Measurements from ENCODE around the gene ADAD2. TPM values are rescaled to one million over a fixed set of nuclear protein-coding genes. Genes with fewer than 3 reads are reported as not detected.

The ADAD2 gene
- total RNA-seq, result not detected

DNA sequence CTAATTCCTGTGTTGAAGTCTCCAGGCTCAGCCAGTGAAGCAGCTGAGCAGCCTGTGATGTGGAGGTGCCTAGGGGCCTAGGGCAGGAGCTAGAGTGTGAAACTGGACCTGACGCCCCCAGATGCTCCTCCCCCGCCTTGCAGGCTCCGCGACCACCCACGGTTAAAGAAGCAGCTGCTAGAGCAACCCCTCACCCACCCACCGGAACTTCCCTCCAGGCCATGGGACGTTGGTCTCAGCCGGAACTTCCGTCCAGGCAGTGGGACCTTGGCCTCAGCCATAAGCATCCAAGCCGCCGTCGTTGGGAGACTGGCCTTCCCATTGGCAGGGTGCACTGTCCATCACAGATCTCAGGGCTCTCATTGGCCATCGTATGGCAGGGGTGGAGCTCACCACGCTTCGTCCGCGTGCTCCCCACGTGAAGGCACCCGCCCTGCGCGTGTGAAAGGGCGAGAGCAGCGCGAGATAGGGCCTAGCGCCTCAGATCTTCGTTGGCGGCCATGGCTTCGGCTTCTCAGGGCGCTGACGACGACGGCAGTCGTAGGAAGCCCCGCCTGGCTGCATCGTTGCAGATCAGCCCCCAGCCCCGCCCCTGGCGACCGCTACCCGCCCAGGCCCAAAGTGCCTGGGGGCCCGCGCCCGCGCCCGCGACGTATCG is at the start of gene ADAD2:
Gene ADAD2, plus strand, starts transcription at position 427 of the 658 bp plus-strand sequence. Its CDS starts 74 bp downstream, at position 501.
- no peak for DNase-seq

DNA sequence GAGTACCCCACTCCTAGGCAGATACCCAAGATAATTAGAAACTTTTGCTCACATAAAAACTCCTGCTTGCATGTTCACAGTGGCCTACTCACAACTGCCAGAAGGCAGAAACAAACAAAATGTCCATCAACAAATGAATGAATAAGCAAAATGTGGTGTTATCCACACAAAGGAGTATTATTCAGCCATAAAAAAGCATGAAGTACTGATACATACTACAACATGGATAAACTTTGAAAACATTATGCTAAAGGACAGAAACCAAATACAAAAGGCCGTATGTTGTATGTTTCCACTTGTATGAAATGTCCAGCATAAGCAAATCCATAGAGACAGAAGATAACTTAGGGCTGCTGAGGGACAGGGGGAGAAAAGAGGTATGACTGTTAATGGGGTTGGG is 47.9 kb upstream of the ADAD2 start:
- DNase-seq, result no peak

DNA sequence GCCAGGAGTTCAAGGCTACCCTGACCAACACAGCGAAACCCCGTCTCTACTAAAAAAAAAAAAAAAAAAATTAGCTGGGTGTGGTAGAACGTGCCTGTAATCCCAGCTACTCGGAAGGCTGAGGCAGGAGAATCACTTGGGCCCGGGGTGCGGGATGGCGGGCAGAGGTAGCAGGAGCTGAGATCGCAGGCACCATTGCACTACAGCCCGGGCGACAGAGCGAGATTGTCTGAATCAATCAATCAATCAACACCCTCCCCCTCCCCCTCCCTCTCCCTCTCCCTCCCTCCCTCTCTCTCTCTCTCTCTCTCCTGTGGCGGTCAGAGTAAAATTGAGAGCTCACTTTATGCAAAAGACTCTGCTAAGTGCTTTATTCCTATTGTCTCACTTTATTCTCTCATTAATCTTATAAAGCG is 47.2 kb upstream of the ADAD2 start:
- no peak for DNase-seq

DNA sequence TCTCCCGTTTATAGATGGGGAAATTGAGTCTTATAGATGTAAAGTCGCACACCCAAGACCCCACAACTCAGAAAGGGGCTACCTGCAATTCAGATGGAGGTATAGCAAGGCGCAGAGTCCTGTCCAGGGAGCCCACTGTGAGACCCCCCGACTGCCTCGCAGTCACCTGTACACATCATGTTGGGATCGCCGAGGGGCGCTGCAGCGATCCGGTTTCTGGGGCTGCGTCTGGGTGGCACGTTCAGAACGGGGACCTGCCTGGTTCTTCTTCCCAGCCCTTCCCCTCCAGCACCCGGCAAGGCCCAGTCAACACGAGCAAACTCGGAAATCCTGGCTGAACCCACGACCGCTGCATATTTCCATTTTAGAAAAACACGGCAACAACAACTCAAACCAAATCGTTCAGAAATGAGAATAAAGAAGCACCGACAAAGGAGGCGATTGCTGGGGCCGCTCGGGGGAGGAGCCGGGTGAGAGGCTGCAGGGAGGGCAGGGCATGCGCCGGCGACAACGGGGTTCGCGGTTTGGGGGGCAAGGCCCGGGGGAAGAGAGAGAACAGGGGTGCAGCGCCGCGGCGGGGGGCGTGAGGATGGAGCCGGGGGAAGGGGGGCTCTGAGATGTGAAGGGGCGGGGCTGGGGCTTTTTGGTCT is 46.6 kb upstream of the ADAD2 start:
- peak; percentile 28 for DNase-seq

DNA sequence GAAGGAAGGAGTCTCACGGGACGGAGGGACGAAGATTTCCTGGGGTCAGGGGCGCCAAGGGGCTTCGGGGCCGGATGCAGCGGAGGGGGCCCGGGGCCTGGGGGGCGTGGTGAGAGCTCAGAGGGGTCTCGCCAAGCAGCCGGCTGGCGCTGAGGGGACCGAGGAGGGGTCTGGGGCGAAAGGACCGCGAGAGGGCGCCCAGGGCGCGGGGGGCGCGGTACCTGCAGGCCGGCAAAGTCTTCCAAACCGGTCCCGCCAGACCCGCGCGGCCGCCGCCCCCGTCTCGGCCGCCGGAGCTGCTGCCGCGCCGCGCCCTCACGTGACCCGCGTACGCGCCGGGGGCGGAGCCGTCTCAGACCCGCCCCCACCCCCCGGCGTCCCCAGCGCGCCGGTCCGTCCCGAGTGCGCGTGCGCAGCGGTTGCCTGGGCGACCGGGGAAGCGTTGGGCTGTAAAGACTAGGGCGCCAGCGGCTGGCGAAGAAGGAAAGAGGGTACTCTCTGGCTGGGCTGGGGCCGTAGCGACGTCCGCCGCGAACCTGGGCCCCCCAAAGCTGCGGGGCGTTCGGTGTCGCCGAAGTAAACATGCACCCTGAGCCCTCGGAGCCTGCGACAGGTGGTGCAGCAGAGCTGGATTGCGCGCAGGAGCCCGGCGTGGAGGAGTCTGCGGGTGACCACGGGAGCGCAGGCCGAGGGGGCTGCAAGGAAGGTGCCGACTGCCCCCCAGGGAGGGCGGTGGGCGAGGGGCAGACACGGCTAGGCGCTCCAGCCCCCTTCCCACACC is 45.9 kb upstream of the ADAD2 start, which contains the start of the genes DNAAF1 and HSDL1:
Gene DNAAF1, plus strand, starts transcription at position 450 of the 781 bp plus-strand sequence. Its CDS starts 133 bp downstream, at position 583.
Gene HSDL1, minus strand, starts transcription at position 319 of the 781 bp plus-strand sequence. CDS start 13,856 bp downstream, outside the sequence.
- DNase-seq, result peak; percentile 94

DNA sequence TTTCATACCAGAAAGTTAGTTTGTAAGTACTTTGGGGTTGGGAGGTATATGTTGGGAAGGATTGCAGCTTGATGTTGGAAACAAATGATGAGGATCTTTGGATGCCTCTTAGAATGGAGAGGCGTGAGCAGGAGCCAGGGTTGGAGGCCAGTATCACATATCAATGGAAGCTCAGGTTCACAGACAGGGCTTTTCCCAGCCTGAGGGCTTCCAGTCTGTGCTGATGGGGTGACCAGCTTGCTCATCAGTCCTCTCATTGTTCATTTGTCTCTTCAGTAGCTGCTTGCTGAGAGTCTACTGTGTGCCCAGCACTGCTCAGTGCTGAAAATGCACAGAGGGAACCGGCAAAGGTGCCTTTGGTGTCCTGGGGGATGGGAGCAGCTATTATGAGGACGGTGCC is 40.0 kb upstream of the ADAD2 start:
- no peak for DNase-seq

DNA sequence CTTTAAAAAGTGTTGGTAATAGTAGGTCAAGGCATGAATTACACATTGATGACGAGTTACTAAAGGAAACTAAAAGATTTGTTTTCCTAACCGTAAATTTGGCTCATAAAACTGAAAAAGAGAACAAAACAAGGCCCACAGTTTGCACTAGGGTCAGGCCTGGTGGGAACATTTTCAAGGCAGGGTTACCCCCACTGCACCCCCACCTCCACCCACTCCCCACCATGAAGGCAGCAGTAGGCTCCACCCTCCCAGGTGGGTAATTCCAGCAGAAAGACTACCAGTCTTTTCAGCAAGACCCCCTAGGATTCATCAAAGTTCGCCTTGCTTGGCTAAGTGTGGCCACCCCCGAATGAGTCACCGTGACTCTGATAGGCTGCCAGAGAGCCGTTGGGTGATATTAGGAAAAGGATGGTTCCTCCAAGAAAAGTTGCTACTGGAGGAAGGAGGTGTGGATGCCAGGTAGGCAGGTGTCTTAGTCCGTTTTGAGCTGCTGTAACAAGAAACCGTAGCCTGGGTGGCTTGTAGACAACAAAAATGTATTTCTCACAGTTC is 37.2 kb upstream of the ADAD2 start:
- DNase-seq, result no peak

DNA sequence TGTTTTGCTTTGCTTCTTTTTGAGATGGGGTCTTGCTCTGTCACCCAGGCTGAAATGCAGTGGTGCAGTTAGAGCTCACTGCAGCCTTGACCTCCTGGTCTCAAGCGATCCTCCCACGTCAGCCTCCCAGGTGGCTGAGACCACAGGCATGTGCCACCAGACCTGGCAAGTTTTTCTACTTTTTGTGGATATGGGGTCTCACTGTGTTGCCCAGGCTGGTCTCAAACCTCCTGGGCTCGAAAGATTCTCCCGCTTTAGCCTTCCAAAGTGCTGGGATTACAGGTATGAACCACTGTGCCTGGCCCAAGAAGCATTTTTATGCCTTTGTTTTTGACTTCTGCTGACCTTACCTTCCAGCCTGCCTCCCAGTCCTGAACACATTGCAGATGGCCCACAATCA is 35.7 kb upstream of the ADAD2 start:
- DNase-seq, result no peak

DNA sequence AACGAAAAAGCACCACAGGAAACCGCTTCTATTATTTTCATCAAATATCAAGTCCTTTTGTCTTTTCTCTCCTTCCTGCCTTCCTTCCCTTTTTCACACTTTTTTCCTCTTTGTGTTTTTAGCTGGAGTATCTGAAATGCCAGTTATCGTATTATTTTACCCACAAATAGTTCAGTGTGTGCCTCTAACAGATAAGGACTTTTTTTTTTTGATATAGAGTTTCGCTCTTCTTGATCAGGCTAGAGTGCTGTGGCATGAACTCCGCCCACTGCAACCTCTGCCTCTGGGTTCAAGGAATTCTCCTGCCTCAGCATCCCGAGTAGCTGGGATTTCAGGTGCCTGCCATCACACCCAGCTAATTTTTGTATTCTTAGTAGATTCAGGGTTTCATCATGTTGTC is 35.2 kb upstream of the ADAD2 start:
- no peak for DNase-seq

DNA sequence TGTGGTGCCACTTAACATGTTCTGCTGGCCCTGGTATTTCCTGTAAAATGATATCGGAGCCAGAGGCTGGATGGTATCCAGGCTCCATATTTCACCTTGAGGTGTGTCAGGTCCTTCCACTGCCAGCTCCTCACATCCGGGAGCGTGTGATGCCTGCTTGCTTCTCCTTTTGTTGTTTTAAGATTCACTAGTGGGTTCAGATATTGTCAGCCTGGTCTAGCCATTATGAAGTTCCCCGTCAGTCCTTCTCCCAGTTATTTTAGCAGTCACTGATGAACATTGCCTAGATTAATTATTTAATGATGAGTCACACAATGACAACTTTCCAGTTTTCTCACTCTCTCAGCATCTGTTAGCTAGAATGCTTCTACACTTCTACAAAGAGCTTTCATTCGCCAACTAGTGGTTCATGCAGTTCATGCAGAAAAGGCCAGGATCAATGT is 34.6 kb upstream of the ADAD2 start:
- no peak for DNase-seq

DNA sequence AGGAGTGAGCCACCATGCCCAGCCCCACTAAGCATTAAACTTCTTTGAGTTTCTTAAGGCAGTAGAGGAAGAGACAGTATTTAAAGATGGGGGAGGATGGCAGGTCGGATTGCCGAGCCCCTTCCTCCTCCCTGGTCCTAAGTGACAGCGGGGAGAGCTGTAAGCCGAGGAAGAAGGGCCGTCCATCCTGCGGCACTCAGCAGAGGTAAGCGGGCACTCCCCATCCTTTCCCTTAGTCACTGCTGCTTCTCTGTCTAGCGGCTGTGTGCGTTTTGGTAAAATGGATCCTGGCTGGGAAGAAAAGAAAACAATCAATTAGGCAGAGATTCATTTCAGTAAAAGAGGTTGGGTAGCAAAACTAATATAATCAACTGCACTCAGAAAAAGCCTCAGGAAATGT is 31.9 kb upstream of the ADAD2 start:
- no peak for DNase-seq

DNA sequence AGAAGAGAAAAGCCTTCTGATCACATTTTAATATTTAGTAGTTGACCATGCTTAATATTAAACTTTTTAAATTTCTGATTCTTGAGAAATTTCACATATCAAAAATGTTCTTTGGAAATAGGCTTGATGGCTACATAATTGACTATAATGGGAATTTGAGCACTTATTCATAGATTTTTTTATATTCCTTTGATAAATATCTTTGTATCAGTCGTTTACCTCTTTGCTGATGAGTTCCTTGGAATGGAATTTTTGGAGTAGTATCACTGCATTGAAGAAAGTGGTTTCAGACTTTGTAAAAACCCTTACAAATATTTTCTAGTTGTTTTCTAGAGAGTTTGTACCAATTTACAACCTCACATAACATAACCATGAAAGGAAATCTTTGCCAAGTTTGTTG is 31.2 kb upstream of the ADAD2 start:
- DNase-seq, result no peak

DNA sequence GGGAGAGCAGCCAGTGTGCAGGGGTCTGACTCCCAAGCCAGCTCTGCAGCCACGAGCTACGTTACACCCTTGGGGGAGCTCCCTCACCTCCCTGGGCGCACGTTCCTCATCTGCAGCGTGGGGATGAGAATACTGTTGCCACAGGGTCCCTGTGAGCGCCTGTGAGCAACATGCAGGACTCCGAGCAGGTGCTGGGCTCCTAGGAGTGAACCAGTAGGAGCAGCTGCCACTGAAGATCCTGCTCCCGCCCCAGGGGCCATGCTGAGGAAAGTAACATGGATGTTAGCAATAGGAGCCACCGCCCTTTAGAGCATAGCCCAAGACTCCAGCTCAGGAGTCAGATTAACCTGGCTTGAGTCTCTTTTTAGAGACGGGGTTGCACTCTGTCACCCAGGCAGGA is 29.9 kb upstream of the ADAD2 start:
- no peak for DNase-seq

DNA sequence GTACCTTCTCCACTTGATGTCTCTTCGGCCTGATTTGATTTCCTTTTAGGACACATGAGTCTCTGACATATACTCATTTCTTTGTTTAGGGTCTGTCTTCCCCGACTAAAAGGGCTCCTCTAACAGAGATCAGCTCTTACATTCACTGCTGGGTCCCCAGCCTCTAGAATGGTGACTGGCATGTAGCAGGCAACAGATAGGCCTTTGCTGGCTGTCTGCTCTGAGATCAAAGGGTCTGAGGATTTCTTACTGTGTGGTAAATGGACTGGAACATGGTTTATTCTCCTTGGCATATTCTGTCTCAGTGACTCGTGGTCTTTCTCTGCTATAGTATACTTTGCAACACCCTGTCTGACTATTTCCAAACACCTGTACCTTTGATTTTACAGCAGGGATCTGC is 29.2 kb upstream of the ADAD2 start:
- DNase-seq, result no peak

DNA sequence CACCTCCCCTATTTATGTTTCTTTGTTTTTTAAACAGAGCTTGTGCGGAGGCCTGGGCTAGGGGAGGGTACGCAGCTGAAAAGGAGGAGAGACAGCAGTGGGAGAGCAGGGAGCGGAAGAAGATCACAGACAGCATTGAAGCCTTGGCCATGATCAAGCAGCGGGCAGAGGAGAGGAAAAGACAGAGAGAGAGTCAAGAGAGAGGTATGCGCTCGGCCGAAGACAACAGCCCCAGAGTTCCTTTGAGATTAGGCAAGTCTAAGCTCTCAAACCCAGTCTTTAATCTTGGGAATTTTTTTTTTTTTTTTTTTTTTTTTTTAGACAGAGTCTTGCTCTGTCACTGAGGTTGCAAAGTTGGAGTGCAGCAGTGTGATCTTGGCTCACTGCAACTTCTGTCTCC is 25.2 kb upstream of the ADAD2 start:
- no peak for DNase-seq

DNA sequence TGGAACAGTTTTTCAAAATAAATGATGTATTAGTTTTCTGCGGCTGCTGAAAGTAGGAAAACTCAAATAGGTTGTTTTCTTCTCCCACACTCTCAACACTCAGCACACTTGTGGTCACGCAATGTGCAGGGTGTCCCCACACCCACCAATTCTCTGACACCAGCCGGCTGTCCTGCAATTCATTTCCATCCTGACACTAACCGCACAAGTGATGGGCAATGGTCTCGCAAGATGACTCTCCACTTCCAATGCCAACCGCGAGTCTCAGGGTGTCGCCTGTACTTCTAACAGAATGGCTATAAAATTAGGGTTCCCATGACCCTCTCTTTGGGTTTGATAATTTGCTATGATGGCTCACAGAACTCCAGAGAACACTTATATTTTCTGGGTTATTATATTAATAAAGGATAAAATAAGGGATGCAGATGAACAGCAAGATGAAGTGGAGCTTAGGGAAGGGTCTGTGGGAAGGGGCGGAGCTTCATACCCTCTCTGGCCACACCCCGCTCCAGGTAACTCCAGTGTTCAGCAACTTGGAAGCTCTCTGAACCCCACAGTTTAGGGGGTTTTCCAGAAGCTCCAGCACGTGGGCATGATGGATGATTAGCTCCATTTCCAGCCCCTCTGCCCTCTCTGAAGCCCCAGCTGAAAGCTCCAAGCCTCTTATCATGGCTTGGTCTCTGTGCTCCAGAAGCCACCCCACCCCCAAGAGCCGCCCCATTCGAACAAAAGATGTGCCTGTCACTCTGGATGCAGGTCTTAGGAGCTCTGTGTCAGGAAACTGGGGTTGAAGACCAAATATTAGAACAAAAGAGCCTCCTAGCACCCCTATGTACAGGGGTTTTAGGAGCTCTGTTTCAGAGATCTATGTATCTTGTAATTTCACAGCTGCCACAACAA is 23.9 kb upstream of the ADAD2 start:
- no peak for DNase-seq

DNA sequence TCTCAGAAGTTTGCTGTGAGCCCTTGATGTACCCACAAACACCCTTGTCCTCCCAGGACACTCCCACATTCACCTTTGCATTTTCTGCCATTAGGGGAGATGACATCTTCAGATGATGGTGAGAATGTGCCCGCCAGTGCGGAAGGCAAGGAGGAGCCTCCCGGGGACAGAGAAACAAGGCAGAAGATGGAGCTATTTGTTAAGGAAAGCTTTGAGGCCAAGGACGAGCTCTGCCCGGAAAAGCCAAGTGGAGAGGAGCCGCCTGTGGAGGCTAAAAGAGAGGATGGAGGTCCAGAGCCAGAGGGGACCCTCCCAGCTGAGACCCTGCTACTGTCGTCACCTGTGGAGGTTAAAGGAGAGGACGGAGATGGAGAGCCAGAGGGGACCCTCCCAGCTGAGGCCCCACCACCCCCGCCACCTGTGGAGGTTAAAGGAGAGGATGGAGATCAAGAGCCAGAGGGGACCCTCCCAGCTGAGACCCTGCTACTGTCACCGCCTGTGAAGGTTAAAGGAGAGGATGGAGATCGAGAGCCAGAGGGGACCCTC is 21.1 kb upstream of the ADAD2 start:
- no peak for DNase-seq

DNA sequence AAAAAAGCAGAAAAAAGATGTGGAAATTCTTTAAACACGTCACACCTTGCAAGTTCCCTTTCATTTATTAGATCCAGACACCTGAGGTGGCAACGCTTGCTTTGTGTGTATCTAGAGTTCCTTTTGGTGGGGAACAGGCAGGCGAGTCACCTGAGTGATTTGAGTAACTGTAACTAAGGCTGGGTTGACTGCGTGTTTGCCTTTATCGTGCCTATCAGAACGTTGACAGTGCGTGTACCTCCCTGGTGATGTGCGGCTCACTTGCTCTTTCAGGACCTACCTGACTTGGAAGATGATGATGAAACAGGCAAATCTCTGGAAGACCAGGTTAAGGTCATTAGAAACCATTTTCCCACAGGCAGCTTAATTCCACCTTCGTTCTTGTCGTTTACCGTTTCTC is 16.6 kb upstream of the ADAD2 start:
- DNase-seq, result no peak

DNA sequence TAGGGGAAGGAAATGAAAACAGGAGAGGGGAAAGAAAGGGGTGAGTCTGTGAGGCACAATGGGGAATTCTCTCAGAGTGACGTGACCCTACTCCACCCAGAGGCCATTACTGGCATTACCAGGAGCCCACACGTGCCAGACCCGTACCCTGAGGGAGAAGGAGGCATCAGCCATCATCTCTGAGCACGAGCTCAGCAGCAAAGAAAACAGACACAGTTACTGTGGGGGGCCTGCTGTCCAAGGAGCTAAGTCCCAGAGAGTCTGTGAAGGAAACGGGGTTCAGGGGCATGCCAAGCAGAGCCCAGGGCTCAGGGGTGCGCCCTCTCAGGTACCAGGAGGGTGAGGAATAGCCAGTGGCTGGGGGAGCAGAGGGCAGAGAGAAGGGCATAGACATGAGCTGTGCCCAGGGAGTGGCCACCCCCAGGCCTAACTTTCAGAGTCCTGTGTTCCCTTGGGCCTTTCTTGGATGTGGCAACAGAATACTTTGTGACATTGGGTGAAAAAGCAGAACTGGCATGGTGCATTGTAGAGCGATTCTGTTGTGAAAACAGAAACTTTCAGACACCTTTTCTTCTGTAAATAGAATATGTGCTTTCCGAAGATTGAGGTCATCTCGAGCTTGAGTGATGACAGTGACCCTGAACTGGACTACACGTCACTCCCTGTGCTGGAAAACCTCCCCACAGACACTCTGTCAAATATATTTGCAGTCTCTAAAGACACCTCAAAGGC is 15.4 kb upstream of the ADAD2 start:
- DNase-seq, result peak; percentile 49

DNA sequence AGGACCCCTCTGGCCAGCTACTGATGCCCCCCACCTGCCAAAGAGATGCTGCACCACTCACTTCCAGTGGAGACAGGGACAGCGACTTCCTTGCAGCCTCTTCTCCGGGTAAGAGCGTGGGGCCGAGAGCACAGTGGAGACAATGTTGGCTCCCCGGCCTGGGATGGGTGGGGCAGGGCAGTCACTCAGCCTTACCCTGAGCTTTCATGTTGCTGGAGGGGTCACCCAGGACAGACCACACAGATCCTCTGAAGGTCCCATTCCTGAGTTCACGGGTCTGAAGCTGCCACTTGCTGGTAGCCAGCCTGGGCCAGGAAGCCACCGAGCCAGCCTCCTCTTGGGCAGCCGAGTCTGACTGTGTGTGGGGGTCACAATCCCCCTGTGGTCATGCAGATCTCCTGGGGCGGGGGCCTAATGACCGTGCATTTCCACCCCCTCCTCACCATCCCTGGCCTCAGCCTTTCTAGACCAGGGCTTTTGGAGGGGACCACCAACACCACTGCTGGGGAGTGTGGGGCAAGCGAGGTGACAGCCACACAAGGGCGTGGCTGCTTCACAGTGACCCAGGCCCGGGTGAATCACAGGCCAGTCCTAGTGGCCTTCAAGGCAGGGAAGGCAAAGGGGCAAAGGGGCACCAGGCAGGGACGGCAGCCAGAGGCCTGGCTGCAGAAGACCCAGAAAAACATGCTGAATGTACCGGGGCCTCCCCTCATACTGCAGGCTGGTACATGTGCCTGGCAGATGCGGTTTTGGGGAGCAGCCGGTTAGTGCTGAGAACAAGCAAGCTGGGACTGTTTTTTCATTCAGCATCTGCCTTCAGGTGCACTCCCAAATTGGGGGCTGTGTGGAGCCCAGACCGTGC is 14.5 kb upstream of the ADAD2 start:
- no peak for DNase-seq
